DND-41 (cell line): ENCODE data around the gene PRIM1.

Experiments
- ATAC-seq: fragments of 200-7000 bp; cut with Tn5 transposase; 3 replicates; pipeline ENCODE4 v1.9.1; 2021; ENCODE audit warnings: low read depth; ENCODE audit not compliant: insufficient read depth
- DNase-seq: peaks from one replicate; pipeline ENCODE4 v3.0.0-alpha.2; 2020
- H2AFZ ChIP-seq: 2 replicates; pipeline ENCODE4 v1.6.0; 2012; ENCODE audit warnings: low read depth, low read length
- H3K27ac ChIP-seq: 2 replicates; pipeline ENCODE4 v1.5.1; 2012; ENCODE audit warnings: low read length, inconsistent platforms
- H3K27me3 ChIP-seq: fragments of 200-600 bp; sonication (generic); 2 replicates; pipeline ENCODE4 v1.6.0; 2012; ENCODE audit warnings: low read length, mild to moderate bottlenecking, inconsistent platforms; ENCODE audit not compliant: insufficient read depth, poor library complexity
- H3K36me3 ChIP-seq: 2 replicates; pipeline ENCODE4 v1.5.1; 2012; ENCODE audit warnings: low read length, inconsistent platforms; ENCODE audit not compliant: insufficient read depth
- H3K4me1 ChIP-seq: 2 replicates; pipeline ENCODE4 v1.5.1; 2012; ENCODE audit warnings: mild to moderate bottlenecking, low read length; ENCODE audit not compliant: insufficient read depth
- H3K4me2 ChIP-seq: 2 replicates; pipeline ENCODE4 v1.6.0; 2012; ENCODE audit warnings: mild to moderate bottlenecking, moderate library complexity, low read length, inconsistent platforms; ENCODE audit not compliant: insufficient read depth
- H3K4me3 ChIP-seq, 2 experiments: fragments of 200-600 bp in 1 of 2; shearing (Covaris generic) in 1 of 2; 2 replicates each; pipeline ENCODE4 v1.5.1; 2012 to 2016; ENCODE audit warnings: inconsistent platforms in 2 of 2, low read length in 2 of 2, mild to moderate bottlenecking in 2 of 2, low read depth in 1 of 2, moderate library complexity in 1 of 2
- H3K79me2 ChIP-seq: 2 replicates; pipeline ENCODE4 v1.6.0; 2012; ENCODE audit warnings: low read length, inconsistent platforms; ENCODE audit not compliant: insufficient read depth
- H3K9ac ChIP-seq: 2 replicates; pipeline ENCODE4 v1.6.0; 2012; ENCODE audit warnings: low read depth, mild to moderate bottlenecking, inconsistent platforms, low read length, moderate library complexity
- H3K9me3 ChIP-seq: 2 replicates; pipeline ENCODE4 v1.5.1; 2012; ENCODE audit warnings: low read length, moderate library complexity, mild to moderate bottlenecking, inconsistent platforms; ENCODE audit not compliant: insufficient read depth, severe bottlenecking
- H4K20me1 ChIP-seq: 2 replicates; pipeline ENCODE4 v1.6.0; 2012; ENCODE audit warnings: low read length; ENCODE audit not compliant: insufficient read depth
- EZH2 ChIP-seq: IDR thresholded peaks from 3 replicates; pipeline ENCODE4 v1.6.1; 2012; ENCODE audit warnings: borderline replicate concordance, low read depth, mild to moderate bottlenecking, moderate library complexity, low read length, inconsistent platforms; ENCODE audit not compliant: severe bottlenecking
- TF ChIP-seq, protein P1 (sequence below): IDR thresholded peaks from 2 replicates; pipeline ENCODE4 v1.5.1; 2012; ENCODE audit warnings: borderline replicate concordance, low read length, moderate library complexity, mild to moderate bottlenecking; ENCODE audit not compliant: poor library complexity, severe bottlenecking; ENCODE audit errors: extremely low read depth

PRIM1 gene

DNA sequence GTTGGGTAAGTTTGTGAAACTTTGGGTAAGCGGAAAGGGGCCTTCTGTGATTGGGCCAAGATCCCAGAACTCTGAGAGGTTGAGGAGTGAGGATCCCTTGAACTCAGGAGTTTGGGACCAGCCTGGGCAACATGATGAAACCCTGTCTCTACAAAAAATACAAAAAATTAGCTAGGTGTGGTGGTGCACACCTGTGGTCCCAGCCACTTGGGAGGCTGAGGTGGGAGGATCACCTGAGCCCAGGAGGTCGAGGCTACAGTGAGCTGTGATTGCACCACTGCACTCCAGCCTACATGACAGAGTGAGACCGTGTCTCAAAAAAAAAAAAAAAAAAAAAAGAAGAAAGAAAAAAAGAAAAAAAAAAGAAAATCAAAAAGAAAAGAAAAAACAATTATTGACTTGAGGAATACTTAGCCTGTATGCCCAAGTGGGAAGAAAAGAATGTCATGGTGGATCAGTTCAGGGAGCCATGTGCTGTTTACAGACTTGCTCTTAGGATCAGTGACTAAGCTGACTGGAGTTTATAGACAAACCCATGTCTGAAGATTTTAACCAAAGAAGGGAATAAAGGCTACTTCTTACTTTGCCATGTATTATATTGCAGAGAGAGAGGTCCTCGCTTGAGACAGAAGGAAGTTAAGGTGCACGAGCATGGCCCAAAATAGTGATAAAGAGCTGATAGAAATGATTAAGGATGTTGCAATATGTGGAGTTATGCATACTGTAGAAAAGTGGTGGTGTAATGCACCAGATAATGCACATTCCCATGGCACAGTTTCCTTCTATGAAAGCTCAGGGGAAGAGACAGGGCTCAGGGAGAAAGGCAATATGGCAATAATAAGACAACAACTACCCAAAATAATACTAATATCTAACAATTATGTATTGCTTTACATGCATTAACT, 11.9 kb upstream of the PRIM1 start:
- Histone ChIP-seq H2AFZ (no peak overlapping the region), H3K9ac (no peak overlapping the region), H4K20me1 (no peaks in the 10 kb centered on the region), H3K4me1 (no peaks in the 10 kb centered on the region), H3K9me3 (no peaks in the 10 kb centered on the region), H3K4me2 (no peak overlapping the region), H3K4me3 (no peak overlapping the region), H3K27me3 (no peaks in the 10 kb centered on the region), H3K27ac (no peak overlapping the region), H3K79me2 (no peaks in the 10 kb centered on the region), H3K36me3 (no peaks in the 10 kb centered on the region)
- TF ChIP-seq EZH2 = no peak
- TF ChIP-seq, protein P1, sequence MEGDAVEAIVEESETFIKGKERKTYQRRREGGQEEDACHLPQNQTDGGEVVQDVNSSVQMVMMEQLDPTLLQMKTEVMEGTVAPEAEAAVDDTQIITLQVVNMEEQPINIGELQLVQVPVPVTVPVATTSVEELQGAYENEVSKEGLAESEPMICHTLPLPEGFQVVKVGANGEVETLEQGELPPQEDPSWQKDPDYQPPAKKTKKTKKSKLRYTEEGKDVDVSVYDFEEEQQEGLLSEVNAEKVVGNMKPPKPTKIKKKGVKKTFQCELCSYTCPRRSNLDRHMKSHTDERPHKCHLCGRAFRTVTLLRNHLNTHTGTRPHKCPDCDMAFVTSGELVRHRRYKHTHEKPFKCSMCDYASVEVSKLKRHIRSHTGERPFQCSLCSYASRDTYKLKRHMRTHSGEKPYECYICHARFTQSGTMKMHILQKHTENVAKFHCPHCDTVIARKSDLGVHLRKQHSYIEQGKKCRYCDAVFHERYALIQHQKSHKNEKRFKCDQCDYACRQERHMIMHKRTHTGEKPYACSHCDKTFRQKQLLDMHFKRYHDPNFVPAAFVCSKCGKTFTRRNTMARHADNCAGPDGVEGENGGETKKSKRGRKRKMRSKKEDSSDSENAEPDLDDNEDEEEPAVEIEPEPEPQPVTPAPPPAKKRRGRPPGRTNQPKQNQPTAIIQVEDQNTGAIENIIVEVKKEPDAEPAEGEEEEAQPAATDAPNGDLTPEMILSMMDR = no peak
- DNase-seq (no peak), ATAC-seq (no peak)

DNA sequence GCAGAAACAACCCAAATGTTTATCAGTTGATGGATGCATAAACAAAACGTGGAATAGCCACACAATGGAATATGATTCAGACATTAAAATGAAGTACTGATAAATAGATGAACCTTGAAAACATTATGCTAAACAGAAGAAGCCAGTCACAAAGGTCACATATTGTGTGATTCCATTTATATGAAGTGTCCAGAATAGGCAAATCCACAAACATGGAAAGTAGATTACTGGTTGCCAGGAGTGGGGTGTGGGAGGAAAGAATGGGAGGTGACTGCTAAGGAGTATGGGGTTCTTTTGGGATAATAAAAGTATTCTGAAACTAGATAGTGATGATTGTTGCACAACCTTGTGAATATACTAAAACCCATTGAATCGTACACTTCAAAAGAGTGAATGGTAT, 9.7 kb upstream of the PRIM1 start:
- no peak for DNase-seq
- TF ChIP-seq EZH2 = no peak
- TF ChIP-seq, protein P1 = no peak
- Histone ChIP-seq H3K4me1 (no peaks in the 10 kb centered on the region), H3K27me3 (no peaks in the 10 kb centered on the region), H3K9ac (no peak overlapping the region), H2AFZ (no peak overlapping the region), H3K27ac (no peak overlapping the region), H3K79me2 (no peaks in the 10 kb centered on the region), H3K4me2 (no peak overlapping the region), H3K4me3 (no peak overlapping the region), H3K36me3 (no peaks in the 10 kb centered on the region), H3K9me3 (peaks cover 6% of the 10 kb centered on the region), H4K20me1 (no peaks in the 10 kb centered on the region)
- ATAC-seq = no peak

DNA sequence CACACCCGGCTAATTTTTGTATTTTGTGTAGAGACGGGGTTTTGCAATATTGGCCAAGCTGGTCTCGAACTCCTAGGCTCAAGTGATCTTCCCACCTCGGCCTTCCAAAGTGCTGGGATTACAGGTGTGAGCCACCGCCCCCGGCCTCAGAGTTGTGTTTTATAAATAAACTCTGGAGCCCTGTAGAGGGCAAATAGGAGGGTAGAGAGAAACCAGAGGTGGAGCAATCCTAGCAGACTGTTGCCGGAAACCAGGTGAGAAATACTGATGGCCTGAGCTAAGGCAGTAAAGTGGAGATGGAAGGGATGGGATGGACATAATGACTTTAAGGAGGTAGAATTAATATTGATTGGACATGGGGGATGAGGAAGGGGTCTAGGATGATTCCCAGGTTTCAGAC, 8.3 kb upstream of the PRIM1 start:
- H3K27me3 ChIP-seq = no peaks in the 10 kb centered on the region
- H3K9ac ChIP-seq = no peak overlapping the region
- H2AFZ ChIP-seq = no peak overlapping the region
- no peak overlapping the region for H3K4me3 ChIP-seq
- no peak overlapping the region for H3K27ac ChIP-seq
- no peaks in the 10 kb centered on the region for H4K20me1 ChIP-seq
- peaks cover 6% of the 10 kb centered on the region for H3K9me3 ChIP-seq
- no peak for DNase-seq
- ATAC-seq = no peak
- TF ChIP-seq, protein P1 = no peak
- no peak for TF ChIP-seq EZH2
- no peaks in the 10 kb centered on the region for H3K36me3 ChIP-seq
- H3K79me2 ChIP-seq = no peaks in the 10 kb centered on the region
- no peak overlapping the region for H3K4me2 ChIP-seq
- H3K4me1 ChIP-seq = no peaks in the 10 kb centered on the region
